Right lobe of liver (tissue), 6 donors: Measurements from ENCODE around the gene PRPF38A. TPM values are rescaled to one million over a fixed set of nuclear protein-coding genes. Genes with fewer than 3 reads are reported as not detected.

Experiments
- ATAC-seq, 4 donors: fragments of 200-7000 bp; cut with Tn5 transposase; one replicate each; pipeline ENCODE4 v1.9.1; 2020; ENCODE audit warnings: mild to moderate bottlenecking in 4 of 4, moderate library complexity in 4 of 4
- DNase-seq, 3 donors: peaks; one replicate each; pipeline ENCODE4 v3.0.0-alpha.2; 2020
- H3K27ac ChIP-seq, 3 donors: fragments of 200-600 bp; one replicate each; pipeline ENCODE4 v1.8.0; 2022
- H3K27me3 ChIP-seq, 2 donors: fragments of 200-600 bp; one replicate each; pipeline ENCODE4 v1.8.0; 2022
- H3K36me3 ChIP-seq, 4 donors: fragments of 200-600 bp; sonication (generic) in 1 of 4; one replicate each; pipeline versions ENCODE4 v1.5.1 to v1.8.0; 2017 to 2022; ENCODE audit warnings: control low read depth in 1 of 4
- H3K4me1 ChIP-seq, 4 donors: fragments of 200-600 bp; sonication (generic) in 1 of 4; one replicate each; pipeline versions ENCODE4 v1.5.1 to v1.8.0; 2017 to 2022; ENCODE audit warnings: control low read depth in 1 of 4
- H3K4me3 ChIP-seq, 3 donors: fragments of 200-600 bp; one replicate each; pipeline ENCODE4 v1.8.0; 2022
- H3K9me3 ChIP-seq, 4 donors: fragments of 200-600 bp; sonication (generic) in 1 of 4; one replicate each; pipeline versions ENCODE4 v1.5.1 to v1.8.0; 2017 to 2022; ENCODE audit warnings: control low read depth in 1 of 4
- CTCF ChIP-seq, 4 donors: fragments of 200-600 bp in 3 of 4; fragments of 450-650 bp in 1 of 4; IDR thresholded peaks; one replicate each; pipeline versions ENCODE4 v1.5.1 to v1.8.0; 2016 to 2022; ENCODE audit warnings: antibody characterized with exemption in 4 of 4, mild to moderate bottlenecking in 2 of 4
- POLR2A ChIP-seq: fragments of 450-650 bp; IDR thresholded peaks from one replicate; pipeline ENCODE4 v1.6.1; 2017; ENCODE audit warnings: antibody characterized with exemption, mild to moderate bottlenecking
- WGBS: methylation state at CpG from one replicate; pipeline ENCODE4 v1.1.6; 2018; ENCODE audit warnings: low coverage, low lambda C conversion rate; ENCODE audit not compliant: insufficient coverage; ENCODE audit errors: missing lambda C conversion rate; 5-methylcytosine and 5-hydroxymethylcytosine counted together
- intact Hi-C, 2 donors: fragments of 100-400 bp; cut with DNase I; formaldehyde crosslinking; loops; one replicate each; pipeline versions ENCODE4 v1.11.2 to v1.14.1; 2022
- total RNA-seq, 6 experiments: library from RNA; depleted of rRNA in 2 of 6; stranded (reverse); fragments of >200 nt in 2 of 6; fragmentation: NEBNext Ultra II Directional in 3 of 6; extraction: Animal tissue kit (Norgen Biotek cat#: 25700) in 3 of 6; gene quantifications; one replicate each; pipeline versions ENCODE4 v1.1.0 to v1.2.4, GENCODE V29; 2016 to 2023
- donor health status: DM: no; HTN: yes; CAD: no.
- donor health status: DM: no; HTN: no; CAD: no.
- donor health status: DM: no; HTN: no; CAD: no.
- donor health status: DM: no; HTN: yes; CAD: no.
- donor health status: DM: no; HTN: yes; CAD: no.

Gene PRPF38A
- total RNA-seq, 6 experiments from 2014 or later = 4.5 to 14.4 (median 11.4) TPM

GRCh38 chr1:52357397-52357796 is 47.0 kb upstream of the PRPF38A start:
- Histone ChIP-seq H3K27ac (no peak overlapping the region), H3K4me3 (no peak overlapping the region), H3K36me3 (peaks cover 0 to 99% (median 60%) of the 10 kb centered on the region in 4 donors), H3K4me1 (no peaks in the 10 kb centered on the region), H3K27me3 (no peaks in the 10 kb centered on the region), H3K9me3 (no peaks in the 10 kb centered on the region)
- TF ChIP-seq POLR2A = no peak
- DNase-seq (no peak), ATAC-seq (no peak)
- intact Hi-C loops = no loop called here
- WGBS = no CpG with 5 or more reads among the region's 9 CpGs

DNA sequence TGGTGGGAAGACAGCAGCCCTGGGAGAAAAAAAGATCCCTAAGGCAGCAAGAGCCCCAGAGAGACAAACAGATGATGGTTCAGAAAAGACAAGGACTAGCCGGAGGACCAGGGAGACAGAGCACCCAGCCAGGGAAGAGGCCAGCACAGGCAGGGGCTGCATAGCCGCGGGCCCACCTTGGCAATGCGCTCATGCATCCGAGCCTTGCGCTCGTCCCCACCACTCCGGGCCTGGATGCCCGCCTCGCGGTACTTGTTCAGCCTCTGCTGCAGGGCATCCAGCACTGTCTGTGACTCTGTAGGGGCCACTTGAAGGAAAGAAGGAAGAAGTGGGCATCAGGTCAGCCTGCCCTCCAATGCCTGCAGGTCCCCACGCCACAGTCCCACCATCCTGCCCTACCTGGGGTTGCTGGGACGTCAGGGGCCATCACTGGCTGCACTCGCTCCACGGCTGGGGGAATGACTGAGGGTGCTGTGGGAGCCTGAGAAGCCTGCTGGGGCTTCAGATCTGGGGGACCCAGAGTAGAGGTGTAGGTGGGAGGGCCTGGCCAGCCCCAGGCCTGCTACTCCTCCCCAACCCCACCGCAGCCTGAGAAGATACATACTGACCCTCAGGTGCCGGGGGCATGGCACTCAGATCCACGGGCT is 45.4 kb upstream of the PRPF38A start:
- H3K9me3 ChIP-seq = no peaks in the 10 kb centered on the region
- peaks cover 0 to 87% (median 57%) of the 10 kb centered on the region in 4 donors for H3K36me3 ChIP-seq
- no peak for TF ChIP-seq POLR2A
- TF ChIP-seq CTCF (IDR thresholded peaks at IDR 0.05) = no peak
- intact Hi-C loops = no loop called here
- no peak overlapping the region for H3K4me3 ChIP-seq
- 80% methylated on average over 1 of the region's 18 CpGs for WGBS
- H3K27me3 ChIP-seq = no peaks in the 10 kb centered on the region
- H3K27ac ChIP-seq = no peak overlapping the region
- no peak for ATAC-seq
- no peaks in the 10 kb centered on the region for H3K4me1 ChIP-seq
- DNase-seq = no peak

- no peaks in the 10 kb centered on the region for H3K9me3 ChIP-seq
- intact Hi-C loops = no loop called here
- TF ChIP-seq POLR2A (no peak), CTCF (IDR thresholded peaks at IDR 0.05) (no peak)
- DNase-seq (no peak), ATAC-seq (no peak)
- H3K4me1 ChIP-seq = peaks cover 0 to 3% (median 1%) of the 10 kb centered on the region in 4 donors
- peaks cover 0 to 78% (median 52%) of the 10 kb centered on the region in 4 donors for H3K36me3 ChIP-seq
- H3K27ac ChIP-seq = no peak overlapping the region
- 88% methylated on average over 5 of the region's 24 CpGs for WGBS
- H3K27me3 ChIP-seq = no peaks in the 10 kb centered on the region
- H3K4me3 ChIP-seq = no peak overlapping the region
Measured at GRCh38 chr1:52359676-52360594, 44.5 kb upstream of the PRPF38A start.

DNA sequence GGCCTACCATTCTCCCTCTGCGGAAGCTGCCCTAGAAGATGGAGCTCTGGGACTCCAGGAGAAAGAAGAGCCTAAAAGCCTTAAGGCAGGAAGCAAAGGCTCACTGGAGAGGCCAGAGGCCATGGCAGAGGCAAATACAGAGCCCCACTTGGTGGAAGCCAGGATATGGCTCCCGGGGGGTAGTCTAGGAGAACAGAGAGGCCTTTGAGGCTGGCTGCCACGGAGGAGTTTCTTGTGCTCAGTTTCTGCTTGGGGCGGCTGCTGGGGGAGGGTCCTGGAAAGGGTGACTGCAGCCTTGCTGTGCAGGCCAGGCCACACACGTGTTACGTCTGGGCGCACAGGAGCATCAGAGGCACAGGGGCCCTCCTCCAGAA is 43.8 kb upstream of the PRPF38A start:
- no peak for DNase-seq
- intact Hi-C loops = no loop called here
- WGBS = no CpG with 5 or more reads among the region's 7 CpGs
- TF ChIP-seq POLR2A = no peak
- no peak for TF ChIP-seq CTCF (IDR thresholded peaks at IDR 0.05)
- Histone ChIP-seq H3K36me3 (peaks cover 0 to 71% (median 49%) of the 10 kb centered on the region in 4 donors), H3K4me3 (no peak overlapping the region), H3K4me1 (peaks cover 0 to 6% (median 2%) of the 10 kb centered on the region in 4 donors), H3K27ac (no peak overlapping the region), H3K9me3 (no peaks in the 10 kb centered on the region), H3K27me3 (no peaks in the 10 kb centered on the region)
- ATAC-seq = no peak
